Ascending aorta (tissue), 2 donors: ENCODE measurements around the gene IMMP2L. TPM values are rescaled to one million over a fixed set of nuclear protein-coding genes. Genes with fewer than 3 reads are reported as not detected.

Experiments
- DNase-seq, 2 donors: peaks; one replicate each; pipeline ENCODE4 v3.0.0-alpha.2; 2019; ENCODE audit warnings: low spot score in 2 of 2
- H3K27ac ChIP-seq, 2 donors: fragments of 200-600 bp; sonication (generic); one replicate each; pipeline ENCODE4 v1.5.1; 2016 to 2017; ENCODE audit warnings: mild to moderate bottlenecking in 1 of 2
- H3K27me3 ChIP-seq: fragments of 200-600 bp; sonication (generic); one replicate; pipeline ENCODE4 v1.5.1; 2017
- H3K36me3 ChIP-seq, 2 donors: fragments of 200-600 bp; sonication (generic); one replicate each; pipeline ENCODE4 v1.5.1; 2016
- H3K4me1 ChIP-seq, 2 donors: fragments of 200-600 bp; sonication (generic); one replicate each; pipeline ENCODE4 v1.5.1; 2016 to 2017; ENCODE audit warnings: mild to moderate bottlenecking in 1 of 2
- H3K4me3 ChIP-seq, 2 donors: fragments of 200-600 bp; sonication (generic); one replicate each; pipeline ENCODE4 v1.5.1; 2016 to 2017; ENCODE audit warnings: mild to moderate bottlenecking in 1 of 2
- H3K9me3 ChIP-seq, 2 donors: fragments of 200-600 bp; sonication (generic); one replicate each; pipeline ENCODE4 v1.5.1; 2016
- CTCF ChIP-seq, 3 experiments: fragments of 200-600 bp in 2 of 3; fragments of 450-650 bp in 1 of 3; sonication (generic) in 2 of 3; IDR thresholded peaks; one replicate each; pipeline ENCODE4 v1.5.1; 2016 to 2019; ENCODE audit warnings: antibody characterized with exemption in 3 of 3, mild to moderate bottlenecking in 1 of 3, moderate library complexity in 1 of 3
- intact Hi-C: fragments of 100-400 bp; cut with DNase I; formaldehyde crosslinking; loops from one replicate; pipeline ENCODE4 v1.15.1; 2023
- total RNA-seq: library from RNA; depleted of rRNA; stranded (reverse); fragments of >200 nt; gene quantifications from one replicate; pipeline ENCODE4 v1.1.0, GENCODE V29; 2016

Gene IMMP2L
- total RNA-seq, 1 donor from 2014 or later, result 143 TPM

GRCh38 chr7:110909117-110909516, 653.2 kb downstream of the IMMP2L start:
- intact Hi-C loops, result no loop called here
- Histone ChIP-seq H3K27ac (no peak overlapping the region), H3K36me3 (no peaks in the 10 kb centered on the region), H3K9me3 (no peaks in the 10 kb centered on the region), H3K4me3 (no peak overlapping the region), H3K27me3 (no peaks in the 10 kb centered on the region), H3K4me1 (no peaks in the 10 kb centered on the region)
- DNase-seq, result no peak
- no peak for TF ChIP-seq CTCF (IDR thresholded peaks at IDR 0.05)

GRCh38 chr7:110905773-110906566, 656.3 kb downstream of the IMMP2L start:
- no peak overlapping the region for H3K4me3 ChIP-seq
- no peaks in the 10 kb centered on the region for H3K36me3 ChIP-seq
- no peaks in the 10 kb centered on the region for H3K27me3 ChIP-seq
- no peaks in the 10 kb centered on the region for H3K4me1 ChIP-seq
- intact Hi-C loops, result no loop called here
- no peak for DNase-seq
- TF ChIP-seq CTCF (IDR thresholded peaks at IDR 0.05), result no peak
- no peak overlapping the region for H3K27ac ChIP-seq
- H3K9me3 ChIP-seq, result no peaks in the 10 kb centered on the region

GRCh38 chr7:110898516-110898915, 663.8 kb downstream of the IMMP2L start:
- Histone ChIP-seq H3K27me3 (no peaks in the 10 kb centered on the region), H3K9me3 (no peaks in the 10 kb centered on the region), H3K36me3 (no peaks in the 10 kb centered on the region), H3K27ac (no peak overlapping the region), H3K4me1 (no peaks in the 10 kb centered on the region), H3K4me3 (no peak overlapping the region)
- intact Hi-C loops, result no loop called here
- DNase-seq, result no peak
- TF ChIP-seq CTCF (IDR thresholded peaks at IDR 0.05), result no peak

- DNase-seq, result no peak
- Histone ChIP-seq H3K27me3 (no peaks in the 10 kb centered on the region), H3K27ac (no peak overlapping the region), H3K36me3 (no peaks in the 10 kb centered on the region), H3K4me1 (no peaks in the 10 kb centered on the region), H3K9me3 (no peaks in the 10 kb centered on the region), H3K4me3 (no peak overlapping the region)
- TF ChIP-seq CTCF (IDR thresholded peaks at IDR 0.05), result no peak
- intact Hi-C loops, result no loop called here
Measured at GRCh38 chr7:110897538-110897937, 664.8 kb downstream of the IMMP2L start.

- Histone ChIP-seq H3K27ac (no peak overlapping the region), H3K27me3 (no peaks in the 10 kb centered on the region), H3K4me1 (no peaks in the 10 kb centered on the region), H3K4me3 (no peak overlapping the region), H3K36me3 (no peaks in the 10 kb centered on the region), H3K9me3 (no peaks in the 10 kb centered on the region)
- DNase-seq, result no peak
- no peak for TF ChIP-seq CTCF (IDR thresholded peaks at IDR 0.05)
- intact Hi-C loops, result no loop called here
Measured at GRCh38 chr7:110894111-110894510, 668.2 kb downstream of the IMMP2L start.
